NCI-H2196 treated with DMSO at 0.1 percent for 48 hours (cell line): Measurements from ENCODE around the gene TIAM1.

ENCODE experiments used
- DNase-seq: peaks from one replicate; lab custom pipeline; 2025; ENCODE audit not compliant: unreplicated experiment; lab: John Stamatoyannopoulos, UW

TIAM1 gene, protein sequence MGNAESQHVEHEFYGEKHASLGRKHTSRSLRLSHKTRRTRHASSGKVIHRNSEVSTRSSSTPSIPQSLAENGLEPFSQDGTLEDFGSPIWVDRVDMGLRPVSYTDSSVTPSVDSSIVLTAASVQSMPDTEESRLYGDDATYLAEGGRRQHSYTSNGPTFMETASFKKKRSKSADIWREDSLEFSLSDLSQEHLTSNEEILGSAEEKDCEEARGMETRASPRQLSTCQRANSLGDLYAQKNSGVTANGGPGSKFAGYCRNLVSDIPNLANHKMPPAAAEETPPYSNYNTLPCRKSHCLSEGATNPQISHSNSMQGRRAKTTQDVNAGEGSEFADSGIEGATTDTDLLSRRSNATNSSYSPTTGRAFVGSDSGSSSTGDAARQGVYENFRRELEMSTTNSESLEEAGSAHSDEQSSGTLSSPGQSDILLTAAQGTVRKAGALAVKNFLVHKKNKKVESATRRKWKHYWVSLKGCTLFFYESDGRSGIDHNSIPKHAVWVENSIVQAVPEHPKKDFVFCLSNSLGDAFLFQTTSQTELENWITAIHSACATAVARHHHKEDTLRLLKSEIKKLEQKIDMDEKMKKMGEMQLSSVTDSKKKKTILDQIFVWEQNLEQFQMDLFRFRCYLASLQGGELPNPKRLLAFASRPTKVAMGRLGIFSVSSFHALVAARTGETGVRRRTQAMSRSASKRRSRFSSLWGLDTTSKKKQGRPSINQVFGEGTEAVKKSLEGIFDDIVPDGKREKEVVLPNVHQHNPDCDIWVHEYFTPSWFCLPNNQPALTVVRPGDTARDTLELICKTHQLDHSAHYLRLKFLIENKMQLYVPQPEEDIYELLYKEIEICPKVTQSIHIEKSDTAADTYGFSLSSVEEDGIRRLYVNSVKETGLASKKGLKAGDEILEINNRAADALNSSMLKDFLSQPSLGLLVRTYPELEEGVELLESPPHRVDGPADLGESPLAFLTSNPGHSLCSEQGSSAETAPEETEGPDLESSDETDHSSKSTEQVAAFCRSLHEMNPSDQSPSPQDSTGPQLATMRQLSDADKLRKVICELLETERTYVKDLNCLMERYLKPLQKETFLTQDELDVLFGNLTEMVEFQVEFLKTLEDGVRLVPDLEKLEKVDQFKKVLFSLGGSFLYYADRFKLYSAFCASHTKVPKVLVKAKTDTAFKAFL (N-terminal part only)

DNA sequence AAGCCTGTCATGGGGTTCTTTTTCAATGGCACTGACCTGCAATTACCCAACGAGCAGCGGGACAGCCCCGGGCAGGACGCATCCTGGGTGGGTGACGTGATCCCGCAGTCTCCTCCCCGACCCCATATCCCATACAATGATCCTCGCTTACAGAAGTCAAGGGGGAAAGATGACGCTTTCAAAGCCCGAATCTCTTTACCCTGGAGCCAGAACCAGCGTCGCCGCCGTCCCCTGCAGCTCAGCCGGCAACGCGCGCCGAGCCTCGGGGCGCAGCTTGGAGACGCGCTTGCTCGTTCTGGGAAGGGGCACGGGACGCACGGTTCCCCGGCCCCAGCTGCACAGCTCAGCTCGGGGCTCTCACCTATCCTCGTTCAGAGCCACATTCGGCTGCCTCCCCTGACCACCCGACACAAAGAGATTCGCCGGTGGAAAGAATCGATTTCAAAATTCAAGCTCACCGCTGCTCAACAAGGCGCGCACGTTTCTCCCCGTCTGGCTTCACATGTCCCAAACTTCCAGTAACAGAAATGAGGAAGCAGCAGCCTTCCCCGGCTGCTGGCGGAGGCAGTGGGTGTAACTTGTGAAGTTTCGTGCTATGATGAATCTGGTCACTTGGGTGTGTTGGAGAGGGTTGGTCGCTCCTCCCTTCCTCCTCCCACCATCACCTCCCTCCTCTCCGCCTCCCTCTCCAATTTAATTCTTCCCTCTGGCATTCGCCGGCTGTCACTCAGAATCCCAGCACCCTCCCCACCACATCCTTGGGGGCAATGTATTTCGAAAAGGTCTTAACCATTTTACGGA is at the start of gene TIAM1:
Gene TIAM1 (minus strand): TSS at position 582 of the 801 bp plus-strand sequence. CDS start 77,289 bp downstream, outside the sequence.
- DNase-seq = no peak

DNA sequence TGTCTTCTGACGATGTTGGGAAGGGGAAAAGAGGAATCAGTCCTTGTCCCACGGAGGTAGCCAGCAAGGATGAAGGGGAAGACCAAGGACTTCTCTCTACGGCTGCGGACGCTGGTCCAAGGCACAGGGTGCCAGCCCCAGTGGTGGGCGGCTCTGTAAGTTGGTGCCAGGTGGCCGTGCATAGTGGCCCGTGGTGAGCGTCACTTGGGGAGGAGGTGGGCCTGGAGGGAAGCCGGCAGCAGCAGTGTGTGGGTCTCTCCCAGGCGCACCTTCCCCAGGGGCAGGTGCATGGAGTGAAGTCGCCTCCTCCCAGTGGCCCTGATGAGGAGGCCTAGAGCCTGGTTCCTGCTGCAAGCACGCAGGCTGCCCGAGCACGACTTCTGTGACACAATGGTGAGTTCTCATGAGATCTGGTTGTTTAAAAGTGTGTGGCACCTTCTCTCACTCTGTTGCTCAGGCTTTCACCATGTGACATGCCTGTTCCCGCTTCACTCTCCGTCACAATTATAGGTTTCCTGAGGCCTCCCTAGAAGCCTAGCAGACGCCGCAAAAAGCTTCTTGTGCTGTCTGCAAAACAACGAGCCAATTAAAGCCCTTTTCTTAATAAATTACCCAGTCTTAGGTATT is 43.6 kb upstream of the TIAM1 start:
- no peak for DNase-seq

DNA sequence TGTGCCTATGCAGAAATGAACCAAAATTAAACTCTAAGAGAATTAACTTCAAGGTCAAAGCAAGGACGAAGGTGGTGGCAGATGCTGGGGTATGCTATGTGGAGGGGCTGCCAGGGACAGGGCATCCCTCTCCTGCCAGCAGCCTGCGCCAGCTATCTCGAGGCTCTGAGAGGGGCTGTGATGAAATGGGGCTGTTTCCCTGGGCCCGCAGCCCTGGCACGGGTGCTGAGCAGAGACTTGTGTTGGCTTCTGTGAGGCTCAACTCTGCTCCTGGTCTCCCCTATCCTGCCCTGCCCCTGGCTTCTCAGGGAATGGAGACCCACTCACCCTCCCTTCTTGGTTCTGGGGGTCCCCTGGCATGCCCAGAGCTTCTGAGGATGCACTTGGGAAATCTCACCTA is 41.9 kb upstream of the TIAM1 start:
- DNase-seq = no peak

DNA sequence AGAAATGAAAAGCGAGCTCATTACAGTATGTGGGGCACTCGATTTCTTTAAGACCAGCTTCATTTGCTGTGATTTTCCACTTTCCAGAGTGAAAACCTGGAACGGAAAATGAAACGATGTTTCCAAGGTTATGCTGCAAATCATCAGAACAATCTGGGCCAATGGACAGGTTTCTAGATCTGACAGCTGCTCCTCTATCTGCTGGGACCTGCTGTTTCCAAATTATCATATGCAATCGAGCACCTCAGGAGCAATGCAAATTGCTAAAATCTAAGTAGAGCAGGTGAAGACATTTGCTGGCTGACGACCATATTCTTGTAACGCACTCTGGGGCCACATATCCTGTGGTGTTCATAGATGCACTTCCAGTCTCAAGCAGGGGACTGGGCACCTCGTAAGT is 39.7 kb upstream of the TIAM1 start:
- DNase-seq = no peak

DNA sequence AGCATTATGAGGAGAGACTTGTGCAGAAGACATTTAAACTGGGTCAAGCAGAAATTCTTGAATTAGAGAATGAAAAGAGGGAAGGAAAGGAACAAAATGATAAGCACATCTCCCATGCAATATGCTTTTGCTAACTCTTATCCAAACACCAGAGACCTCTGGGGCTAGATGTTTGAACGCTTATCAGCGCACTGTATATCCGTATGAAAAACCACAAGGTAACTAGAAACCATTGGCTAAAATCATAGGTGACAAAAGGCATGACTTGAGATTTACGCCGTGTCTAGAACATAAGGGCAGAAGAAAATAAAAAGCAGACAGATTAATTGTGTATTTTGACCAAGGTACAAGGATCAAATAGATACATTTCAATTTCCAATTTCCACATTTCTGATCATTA is 38.0 kb upstream of the TIAM1 start:
- DNase-seq = no peak

- no peak for DNase-seq
These were observed 32.2 kb upstream of the TIAM1 start for GRCh38 chr21:31376301-31376700.

- no peak for DNase-seq
These were observed 30.3 kb upstream of the TIAM1 start for GRCh38 chr21:31374395-31374794.

GRCh38 chr21:31372471-31372765 is 28.4 kb upstream of the TIAM1 start:
- DNase-seq = no peak

DNA sequence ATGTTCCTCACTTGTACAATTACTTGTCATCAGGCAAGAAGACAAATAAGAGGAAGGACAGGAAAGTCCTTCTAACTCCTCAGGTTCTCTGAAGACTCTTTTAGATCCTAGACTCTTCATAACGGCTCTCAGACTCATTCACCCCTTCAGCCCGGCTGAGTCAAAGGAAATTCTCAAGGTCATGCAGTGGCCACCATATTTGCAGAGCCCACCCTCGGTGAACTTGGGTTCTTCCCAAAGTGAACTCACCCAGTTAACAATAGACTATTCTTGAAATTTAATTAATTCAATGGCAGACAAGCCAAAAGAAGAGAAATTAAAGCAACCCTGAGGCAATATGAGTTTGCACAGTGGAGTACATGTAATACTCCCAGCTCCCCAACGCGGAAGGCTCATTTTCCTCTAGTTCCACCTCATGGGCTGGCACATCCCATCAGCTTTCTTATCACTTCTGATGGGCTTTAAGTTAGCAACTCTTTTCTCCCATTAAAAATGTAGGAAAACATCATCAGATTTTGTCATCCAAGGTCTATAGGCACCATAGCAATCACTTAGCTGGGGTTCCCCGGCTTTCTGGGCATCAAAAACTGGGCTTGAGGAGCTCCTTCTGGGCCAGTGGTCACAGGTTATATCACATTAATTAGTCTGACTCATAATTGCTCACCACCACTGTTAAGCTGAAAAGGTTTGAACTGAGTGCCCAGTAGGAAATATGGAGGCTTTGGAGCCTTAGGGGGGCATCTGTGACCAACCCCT is 27.8 kb upstream of the TIAM1 start:
- DNase-seq = no peak

DNA sequence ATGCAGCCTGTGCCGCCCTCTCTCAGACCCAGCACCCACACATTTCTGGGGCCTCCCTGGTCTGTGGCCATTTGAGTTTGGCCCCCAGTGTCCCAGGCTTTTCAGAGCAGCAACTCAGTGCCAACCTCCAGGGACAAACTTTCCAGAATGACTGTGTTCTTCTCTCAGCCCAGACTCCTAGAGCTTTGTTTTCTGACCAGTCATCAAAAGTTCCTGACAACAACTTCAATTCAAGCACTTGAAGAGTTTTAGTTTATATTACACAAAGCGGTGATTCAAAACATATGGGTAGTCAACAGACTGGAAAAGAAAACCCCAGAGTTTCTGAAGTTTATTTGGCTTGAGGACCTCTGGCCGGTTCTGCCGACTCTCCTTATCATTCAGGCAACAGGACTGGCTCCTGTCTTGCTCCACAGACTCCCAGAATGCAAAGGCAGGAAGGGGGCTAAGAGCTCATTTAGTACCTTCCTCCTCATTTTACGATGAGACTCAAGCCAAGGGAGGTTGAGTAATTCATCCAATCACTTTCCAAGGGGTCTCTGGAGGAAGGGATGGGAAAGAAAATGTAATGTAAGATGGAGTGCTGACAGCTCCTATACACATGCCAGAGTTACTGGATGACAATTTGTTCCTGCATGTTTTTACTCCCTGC is 27.0 kb upstream of the TIAM1 start:
- no peak for DNase-seq

DNA sequence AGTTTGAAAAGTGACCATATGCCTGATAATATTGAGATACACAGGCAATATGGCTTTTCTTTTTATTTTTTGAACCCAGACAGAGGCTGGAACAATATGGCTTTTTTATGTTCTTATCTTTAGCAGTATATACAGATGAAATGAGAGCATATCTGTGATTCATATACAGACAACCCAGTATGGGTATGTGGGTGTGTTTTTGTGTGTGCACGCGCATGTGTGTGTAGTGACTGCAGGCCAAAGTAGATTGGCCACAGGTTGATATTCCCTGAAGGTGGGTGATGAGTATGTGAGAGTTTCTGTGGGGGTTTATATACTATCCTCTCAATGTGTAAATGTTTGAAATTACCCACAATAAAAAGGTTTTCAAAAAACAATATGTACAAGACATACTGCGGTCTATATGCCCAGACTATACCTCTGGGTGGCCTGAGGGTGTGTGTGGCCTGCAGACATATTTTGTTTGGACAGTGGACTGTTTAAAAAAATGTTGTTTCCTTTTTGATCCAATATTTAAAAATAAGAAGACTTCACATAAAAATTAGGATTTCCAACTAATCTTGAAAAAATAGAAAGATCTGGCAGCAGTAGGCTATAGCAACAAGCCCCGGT is 26.3 kb upstream of the TIAM1 start:
- DNase-seq = no peak

GRCh38 chr21:31368361-31368760 is 24.3 kb upstream of the TIAM1 start:
- DNase-seq = no peak

DNA sequence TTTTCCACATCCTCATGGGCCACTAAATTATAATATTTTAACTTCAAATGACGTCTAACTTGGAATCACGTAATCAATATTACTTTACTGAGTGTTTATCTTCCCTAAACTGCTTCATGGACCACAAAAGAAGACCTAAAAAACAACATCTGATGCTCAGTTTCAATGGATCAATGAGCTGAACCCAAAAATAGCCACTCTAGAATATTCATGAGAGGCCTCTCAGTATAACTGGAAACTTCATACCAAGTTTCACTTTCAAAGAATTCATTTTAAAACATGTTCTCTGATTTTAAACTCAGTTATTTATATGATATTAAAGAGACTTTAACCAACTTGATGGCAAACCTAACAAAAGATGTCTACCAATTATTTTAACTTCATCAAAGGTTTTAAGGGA is 23.7 kb upstream of the TIAM1 start:
- DNase-seq = no peak

GRCh38 chr21:31366825-31367224 is 22.8 kb upstream of the TIAM1 start:
- peak; percentile 44 for DNase-seq

DNA sequence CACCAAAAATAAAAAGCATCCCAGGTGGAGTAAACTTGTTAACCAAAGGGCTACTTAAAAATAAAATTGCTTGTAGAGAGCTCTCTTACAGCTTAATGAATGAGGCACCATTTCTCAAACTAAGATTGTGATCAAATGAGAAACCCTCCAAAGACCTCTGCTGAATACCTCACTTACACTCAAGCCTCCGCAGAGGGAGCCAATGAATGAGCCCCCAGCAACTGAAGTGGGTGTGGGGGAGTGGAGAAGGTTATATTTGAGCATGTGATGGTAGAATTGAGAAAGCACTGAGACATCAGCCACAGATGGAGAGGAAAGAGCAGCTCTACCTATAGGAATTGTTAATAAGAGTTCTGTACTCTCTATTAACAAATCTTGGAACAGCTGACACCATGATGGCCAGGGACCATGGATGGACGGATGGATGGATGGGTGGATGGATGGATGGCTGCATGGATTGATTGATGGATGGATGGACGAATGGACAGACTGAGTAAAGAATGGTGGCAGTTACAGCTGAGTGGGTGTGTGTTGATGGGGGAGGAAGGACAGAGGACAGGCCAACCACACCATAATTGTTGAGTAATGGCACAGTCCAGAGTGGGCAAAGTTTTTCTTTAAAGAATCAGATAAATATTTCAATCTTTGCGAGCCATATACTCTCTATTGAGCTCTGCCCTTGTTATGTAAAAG is 20.3 kb upstream of the TIAM1 start:
- DNase-seq = no peak

GRCh38 chr21:31363720-31364119 is 19.7 kb upstream of the TIAM1 start:
- DNase-seq = no peak

DNA sequence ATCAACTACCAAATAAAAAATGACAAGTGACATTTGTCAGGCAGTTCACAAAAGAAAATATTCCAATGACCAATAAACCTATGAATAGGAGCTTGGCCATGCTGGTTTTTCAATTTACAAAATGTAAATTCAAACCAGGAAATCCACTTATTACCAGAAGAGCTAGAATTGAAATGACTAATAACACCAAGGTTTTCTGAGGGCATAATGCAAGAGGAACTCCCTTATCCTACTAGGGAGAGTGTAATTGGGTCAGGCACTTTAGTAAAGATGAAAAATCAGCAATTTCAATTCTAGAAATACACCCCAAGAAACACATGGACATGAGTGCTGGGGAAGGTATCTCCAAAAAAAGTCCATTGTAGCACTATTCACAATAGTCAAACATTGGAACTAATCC is 16.7 kb upstream of the TIAM1 start:
- no peak for DNase-seq

DNA sequence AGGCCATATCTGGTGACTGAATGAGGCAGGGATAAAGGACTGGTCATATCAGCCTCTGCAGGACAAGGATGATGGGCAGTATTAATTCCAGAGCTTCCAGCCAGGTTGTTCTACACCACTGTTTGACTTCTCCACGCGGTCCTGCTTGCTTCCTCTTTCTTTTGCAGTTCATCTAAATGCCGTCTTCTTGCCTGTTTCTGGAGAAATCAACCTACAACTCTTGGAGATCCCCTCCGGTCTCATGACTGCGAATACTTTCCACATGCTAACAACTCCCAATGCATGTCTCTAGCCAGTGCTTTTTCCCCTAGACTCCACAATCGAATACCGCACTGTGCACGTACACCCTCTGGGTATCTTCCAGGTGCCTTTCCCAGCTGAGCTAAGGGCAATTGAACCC is 14.1 kb upstream of the TIAM1 start:
- DNase-seq = no peak
